AG04450 (cell line): ENCODE results near the gene VGLL1. TPM values are rescaled to one million over a fixed set of nuclear protein-coding genes. Genes with fewer than 3 reads are reported as not detected.

ENCODE experiments used
- CTCF ChIA-PET: fragments of 300-600, 350-600 bp; formaldehyde crosslinking; extraction: SDS; loops from one replicate; lab custom pipeline; 2022; ENCODE audit warnings: antibody characterized with exemption, inconsistent platforms; lab: Charles Lee
- POLR2A ChIA-PET: fragments of 350-600 bp; formaldehyde crosslinking; extraction: SDS; loops from one replicate; lab custom pipeline; 2021; ENCODE audit warnings: antibody characterized with exemption, inconsistent platforms; lab: Yijun Ruan, JAX
- DNase-seq: peaks from one replicate; pipeline ENCODE4 v3.0.0-alpha.2; 2011; ENCODE audit warnings: low read depth, low spot score
- H3K27ac ChIP-seq: one replicate; pipeline ENCODE4 v1.5.1; 2012; ENCODE audit warnings: low read depth, low read length, control low read depth
- H3K27me3 ChIP-seq: one replicate; pipeline ENCODE4 v1.6.0; 2012; ENCODE audit warnings: low read length; ENCODE audit not compliant: control insufficient read depth, insufficient read depth
- H3K4me3 ChIP-seq: 2 replicates; pipeline ENCODE4 v1.5.1; 2011; ENCODE audit warnings: mild to moderate bottlenecking, low read depth, low read length, control low read depth
- H3K9me3 ChIP-seq: 2 replicates; pipeline ENCODE4 v1.5.1; 2012; ENCODE audit warnings: low read length; ENCODE audit not compliant: control insufficient read depth, insufficient read depth
- polyA minus RNA-seq: library from RNA; depleted of rRNA, polyadenylated mRNA; stranded (reverse); fragments of >200 nt; gene quantifications from 2 replicates; pipeline ENCODE4 v1.2.3, GENCODE V29; 2011; rRNA and poly(A)+ RNA removed
- polyA plus RNA-seq: library from polyadenylated mRNA; depleted of rRNA; stranded (reverse); fragments of >200 nt; gene quantifications from 2 replicates; pipeline ENCODE4 v1.2.3, GENCODE V29; 2011; rRNA removed
- TF ChIP-seq, protein P1 (sequence below): IDR thresholded peaks from 2 replicates; pipeline ENCODE4 v1.5.1; 2011; ENCODE audit warnings: low read depth, low read length, control low read depth, inconsistent platforms

The VGLL1 gene, protein sequence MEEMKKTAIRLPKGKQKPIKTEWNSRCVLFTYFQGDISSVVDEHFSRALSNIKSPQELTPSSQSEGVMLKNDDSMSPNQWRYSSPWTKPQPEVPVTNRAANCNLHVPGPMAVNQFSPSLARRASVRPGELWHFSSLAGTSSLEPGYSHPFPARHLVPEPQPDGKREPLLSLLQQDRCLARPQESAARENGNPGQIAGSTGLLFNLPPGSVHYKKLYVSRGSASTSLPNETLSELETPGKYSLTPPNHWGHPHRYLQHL
- not detected in 2 replicates for polyA plus RNA-seq
- not detected in 2 replicates for polyA minus RNA-seq

DNA sequence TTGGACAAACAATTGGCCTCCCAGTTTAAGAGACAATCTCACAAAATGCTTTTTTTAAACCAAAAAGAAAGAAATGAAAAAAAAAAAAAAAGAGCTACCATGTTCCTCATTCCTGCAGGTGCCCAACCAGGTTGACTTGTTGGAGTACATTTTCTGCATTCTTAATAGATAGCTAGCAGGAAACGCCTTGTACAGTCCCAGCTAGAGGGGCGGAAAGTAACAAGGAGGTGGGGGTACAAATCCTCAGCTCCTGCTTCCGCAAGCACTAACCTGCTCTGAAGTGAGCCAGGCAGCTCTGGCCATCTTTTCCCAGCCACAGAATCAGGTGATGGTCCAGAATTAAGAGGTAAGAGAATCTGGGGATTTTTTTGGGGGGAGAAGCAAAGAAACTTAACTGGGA, at the start of gene VGLL1:
Gene VGLL1, plus strand, starts transcription at position 265 of the 400 bp plus-strand sequence. CDS start 3,806 bp downstream, outside the sequence.
- TF ChIP-seq, protein P1, sequence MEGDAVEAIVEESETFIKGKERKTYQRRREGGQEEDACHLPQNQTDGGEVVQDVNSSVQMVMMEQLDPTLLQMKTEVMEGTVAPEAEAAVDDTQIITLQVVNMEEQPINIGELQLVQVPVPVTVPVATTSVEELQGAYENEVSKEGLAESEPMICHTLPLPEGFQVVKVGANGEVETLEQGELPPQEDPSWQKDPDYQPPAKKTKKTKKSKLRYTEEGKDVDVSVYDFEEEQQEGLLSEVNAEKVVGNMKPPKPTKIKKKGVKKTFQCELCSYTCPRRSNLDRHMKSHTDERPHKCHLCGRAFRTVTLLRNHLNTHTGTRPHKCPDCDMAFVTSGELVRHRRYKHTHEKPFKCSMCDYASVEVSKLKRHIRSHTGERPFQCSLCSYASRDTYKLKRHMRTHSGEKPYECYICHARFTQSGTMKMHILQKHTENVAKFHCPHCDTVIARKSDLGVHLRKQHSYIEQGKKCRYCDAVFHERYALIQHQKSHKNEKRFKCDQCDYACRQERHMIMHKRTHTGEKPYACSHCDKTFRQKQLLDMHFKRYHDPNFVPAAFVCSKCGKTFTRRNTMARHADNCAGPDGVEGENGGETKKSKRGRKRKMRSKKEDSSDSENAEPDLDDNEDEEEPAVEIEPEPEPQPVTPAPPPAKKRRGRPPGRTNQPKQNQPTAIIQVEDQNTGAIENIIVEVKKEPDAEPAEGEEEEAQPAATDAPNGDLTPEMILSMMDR: no peak
- Histone ChIP-seq H3K9me3 (no peaks in the 10 kb centered on the region), H3K27me3 (no peaks in the 10 kb centered on the region), H3K4me3 (no peak within 1 kb of the TSS), H3K27ac (no peak within 1 kb of the TSS)
- DNase-seq: no peak
- CTCF ChIA-PET: interaction anchor here (0.6 kb wide), 1 partner anchor 204 kb away, joined by 3 read pairs; no protein-coding TSS in a partner anchor
- POLR2A ChIA-PET: no interaction called here

DNA sequence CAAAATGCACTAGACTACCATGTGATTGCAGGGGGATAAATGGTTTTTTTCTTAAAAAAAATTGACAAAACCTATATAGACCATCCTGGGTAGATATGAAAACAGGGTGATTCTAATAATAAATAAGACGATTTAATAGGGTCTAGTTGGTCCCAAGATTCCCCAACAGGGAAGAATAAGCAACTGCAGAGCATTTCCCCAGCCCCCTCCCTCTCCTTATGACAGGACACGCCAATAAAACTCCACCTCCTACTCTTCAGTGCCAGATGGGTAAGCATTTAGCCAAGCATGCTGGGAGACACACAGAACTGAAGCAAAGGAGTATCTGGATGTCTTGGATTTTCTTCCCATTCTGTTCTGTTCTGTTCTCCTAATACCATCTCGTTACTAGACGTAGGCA, 44.4 kb upstream of the VGLL1 start, which contains the start of gene BRS3:
Gene BRS3, plus strand, starts transcription at position 301 of the 400 bp plus-strand sequence. CDS start 168 bp downstream, outside the sequence.
- DNase-seq: no peak
- POLR2A ChIA-PET: no interaction called here
- Histone ChIP-seq H3K9me3 (no peaks in the 10 kb centered on the region), H3K27ac (no peak within 1 kb of the TSS), H3K27me3 (peaks cover 2% of the 10 kb centered on the region), H3K4me3 (no peak within 1 kb of the TSS)
- TF ChIP-seq, protein P1: no peak
- CTCF ChIA-PET: no interaction called here

DNA sequence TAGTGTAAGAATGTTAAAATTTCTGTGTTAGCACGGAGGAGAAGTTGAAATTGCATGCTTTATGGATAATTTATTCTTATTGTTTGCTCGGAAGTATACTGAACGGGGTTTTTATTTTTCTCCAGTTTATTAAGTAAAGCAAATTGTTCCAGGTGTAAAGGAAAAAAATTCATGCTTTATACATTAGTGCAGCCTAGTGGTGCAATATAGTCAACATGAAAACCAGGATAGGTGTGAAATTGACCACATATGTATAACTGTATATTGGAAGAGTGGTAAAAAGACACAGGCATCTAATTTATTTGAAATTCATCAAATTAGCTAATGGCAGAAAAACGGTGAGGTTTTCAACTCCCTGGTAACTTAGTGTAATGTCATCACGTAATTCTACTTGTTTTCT, 43.3 kb upstream of the VGLL1 start:
- no peak for DNase-seq
- TF ChIP-seq, protein P1: no peak
- Histone ChIP-seq H3K9me3 (no peaks in the 10 kb centered on the region), H3K27me3 (peaks cover 2% of the 10 kb centered on the region), H3K4me3 (no peak overlapping the region), H3K27ac (no peak overlapping the region)
- ChIA-PET POLR2A (no interaction called here), CTCF (no interaction called here)

DNA sequence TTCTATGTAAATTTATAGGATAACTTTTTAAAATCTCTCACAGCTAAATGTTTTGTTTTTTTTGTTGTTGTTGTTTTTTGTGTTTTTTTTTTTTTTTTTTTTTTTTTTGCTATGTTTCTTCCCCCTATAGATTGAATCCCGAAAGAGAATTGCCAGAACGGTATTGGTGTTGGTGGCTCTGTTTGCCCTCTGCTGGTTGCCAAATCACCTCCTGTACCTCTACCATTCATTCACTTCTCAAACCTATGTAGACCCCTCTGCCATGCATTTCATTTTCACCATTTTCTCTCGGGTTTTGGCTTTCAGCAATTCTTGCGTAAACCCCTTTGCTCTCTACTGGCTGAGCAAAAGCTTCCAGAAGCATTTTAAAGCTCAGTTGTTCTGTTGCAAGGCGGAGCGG, 40.2 kb upstream of the VGLL1 start:
- Histone ChIP-seq H3K27ac (no peak overlapping the region), H3K9me3 (no peaks in the 10 kb centered on the region), H3K27me3 (peaks cover 2% of the 10 kb centered on the region), H3K4me3 (no peak overlapping the region)
- DNase-seq: no peak
- TF ChIP-seq, protein P1: no peak
- POLR2A ChIA-PET: no interaction called here
- CTCF ChIA-PET: interaction anchor here (0.7 kb wide), 1 partner anchor 23 kb away, joined by 6 read pairs; no protein-coding TSS in a partner anchor

DNA sequence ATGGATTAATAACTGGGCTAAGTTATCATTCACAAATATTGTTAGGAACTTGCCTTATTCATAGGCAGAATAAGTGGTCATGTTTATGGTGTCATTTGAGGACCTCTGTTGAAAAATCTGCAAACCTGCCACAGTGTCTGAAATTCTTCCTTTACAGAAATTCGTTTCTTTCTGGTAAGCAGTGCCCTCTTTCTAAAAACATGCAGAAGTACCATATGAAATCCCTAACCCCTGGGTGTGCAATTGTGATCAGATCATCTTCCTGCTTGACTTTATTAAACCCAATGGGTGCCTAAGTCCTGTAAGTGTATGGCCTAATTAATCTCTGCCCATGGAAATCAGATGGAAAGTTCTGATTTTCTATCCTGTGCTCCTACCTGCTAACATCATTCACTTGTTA, 39.0 kb upstream of the VGLL1 start:
- TF ChIP-seq, protein P1: no peak
- POLR2A ChIA-PET: no interaction called here
- Histone ChIP-seq H3K27ac (no peak overlapping the region), H3K27me3 (peaks cover 2% of the 10 kb centered on the region), H3K9me3 (no peaks in the 10 kb centered on the region), H3K4me3 (no peak overlapping the region)
- DNase-seq: no peak
- CTCF ChIA-PET: no interaction called here
